Airway epithelial cell (primary cell): ENCODE data around the gene LUC7L3. TPM values are rescaled to one million over a fixed set of nuclear protein-coding genes. Genes with fewer than 3 reads are reported as not detected.

ENCODE experiments used
- total RNA-seq: library from RNA; depleted of rRNA; stranded (reverse); fragments of >200 nt; gene quantifications from 2 replicates; pipeline ENCODE4 v1.2.3, GENCODE V29; 2015

The LUC7L3 gene, protein sequence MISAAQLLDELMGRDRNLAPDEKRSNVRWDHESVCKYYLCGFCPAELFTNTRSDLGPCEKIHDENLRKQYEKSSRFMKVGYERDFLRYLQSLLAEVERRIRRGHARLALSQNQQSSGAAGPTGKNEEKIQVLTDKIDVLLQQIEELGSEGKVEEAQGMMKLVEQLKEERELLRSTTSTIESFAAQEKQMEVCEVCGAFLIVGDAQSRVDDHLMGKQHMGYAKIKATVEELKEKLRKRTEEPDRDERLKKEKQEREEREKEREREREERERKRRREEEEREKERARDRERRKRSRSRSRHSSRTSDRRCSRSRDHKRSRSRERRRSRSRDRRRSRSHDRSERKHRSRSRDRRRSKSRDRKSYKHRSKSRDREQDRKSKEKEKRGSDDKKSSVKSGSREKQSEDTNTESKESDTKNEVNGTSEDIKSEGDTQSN
- total RNA-seq: 22.3 and 26.0 TPM in 2 replicates

DNA sequence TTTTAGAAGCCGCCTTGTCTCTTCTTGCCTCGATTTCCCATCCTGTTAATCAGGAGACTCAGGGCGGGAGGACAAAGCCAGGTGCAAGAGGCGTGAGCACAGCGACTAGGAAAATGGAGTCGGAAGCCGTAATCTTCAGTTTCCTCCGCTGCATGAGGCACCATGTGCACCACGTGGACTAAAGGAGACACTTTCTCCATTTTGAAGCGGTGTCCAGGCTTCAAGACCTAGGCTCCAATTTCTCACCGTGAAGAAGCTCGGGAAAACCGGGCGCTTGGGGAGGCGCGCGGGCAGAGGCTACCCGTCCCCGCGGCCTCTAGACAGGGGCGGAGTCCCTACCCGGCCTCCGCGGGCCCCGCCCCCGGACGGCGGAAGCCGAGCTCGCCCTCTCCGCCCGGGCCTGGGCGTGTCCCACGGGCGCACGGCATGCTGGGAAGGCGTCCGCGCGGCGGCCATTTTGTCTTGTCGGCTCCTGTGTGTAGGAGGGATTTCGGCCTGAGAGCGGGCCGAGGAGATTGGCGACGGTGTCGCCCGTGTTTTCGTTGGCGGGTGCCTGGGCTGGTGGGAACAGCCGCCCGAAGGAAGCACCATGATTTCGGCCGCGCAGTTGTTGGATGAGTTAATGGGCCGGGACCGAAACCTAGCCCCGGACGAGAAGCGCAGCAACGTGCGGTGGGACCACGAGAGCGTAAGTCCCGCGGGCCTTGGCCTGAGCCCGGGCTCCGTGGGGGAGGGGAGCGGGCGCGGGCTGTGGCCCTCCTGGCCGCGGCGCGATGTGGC is at the start of gene LUC7L3:
Gene LUC7L3 (plus strand): TSS at position 460 of the 780 bp plus-strand sequence. CDS start 130 bp downstream, at position 590.

DNA sequence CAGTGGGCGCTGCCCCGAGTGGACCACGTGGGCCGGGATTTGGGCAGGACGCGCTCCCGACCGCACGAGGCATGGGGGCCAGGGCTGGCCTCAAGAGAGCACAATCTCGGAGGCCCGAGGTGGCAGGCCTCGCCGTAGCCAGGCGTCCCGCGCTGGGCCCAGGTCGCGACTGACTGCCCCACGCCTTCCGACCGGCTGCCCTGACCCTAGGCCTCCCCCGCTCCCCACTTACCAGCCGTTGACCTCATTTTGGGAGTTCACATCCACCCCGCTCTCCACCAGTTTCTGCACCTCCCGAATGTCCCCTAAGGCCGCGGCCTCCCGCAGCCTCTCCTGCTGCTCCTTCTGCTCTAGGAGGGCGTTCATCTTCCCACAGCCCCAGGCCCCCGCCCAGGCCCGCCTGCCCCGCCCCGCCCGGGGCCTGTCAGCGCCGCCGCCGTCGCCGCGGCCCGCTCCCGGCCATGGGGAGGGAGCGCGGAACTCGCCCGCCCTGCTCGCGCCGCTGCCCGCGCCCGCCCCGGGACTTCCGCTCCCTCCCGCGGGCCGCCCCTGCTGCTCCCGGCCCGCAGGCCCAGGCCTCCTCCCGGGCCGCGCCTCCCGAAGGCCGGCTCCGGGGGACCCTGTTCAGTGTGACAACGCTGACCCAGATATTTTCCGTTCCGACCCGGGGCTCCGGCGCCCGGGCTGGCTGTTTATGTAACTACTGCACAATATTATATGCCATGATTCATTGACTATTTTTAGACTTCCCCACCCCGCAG is 11.9 kb upstream of the LUC7L3 start, which contains the start of gene ANKRD40:
Gene ANKRD40 (minus strand): TSS at position 626 of the 761 bp plus-strand sequence. CDS start 260 bp downstream, at position 366.

DNA sequence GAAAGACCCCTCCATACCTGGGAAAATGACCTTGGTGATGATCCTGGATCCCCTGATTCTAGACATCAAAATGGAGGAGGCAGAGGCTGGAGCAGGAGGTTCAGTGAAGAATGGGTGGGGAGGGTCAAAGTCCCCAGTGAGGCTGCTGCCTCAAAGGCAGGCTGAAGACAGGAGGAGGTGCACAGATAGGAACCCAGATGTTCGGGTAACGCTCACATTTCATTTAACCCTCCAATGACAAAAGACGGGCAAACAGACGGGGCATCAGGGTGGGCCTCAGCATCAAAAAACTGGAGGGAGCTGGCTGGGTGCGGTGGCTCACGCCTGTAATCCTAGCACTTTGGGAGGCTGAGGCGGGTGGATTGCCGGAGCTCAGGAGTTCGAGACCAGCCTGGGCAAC is 48.0 kb downstream of the LUC7L3 start, which contains the start of gene ANKRD40CL:
Gene ANKRD40CL (minus strand): TSS at position 73 of the 400 bp plus-strand sequence. CDS start 605 bp downstream, outside the sequence.

Other genes starting within 250 kb of the LUC7L3 start
- 12.8 and 15.0 TPM in 2 replicates for gene RSAD1, start 240.7 kb upstream of the LUC7L3 start, total RNA-seq
- gene MYCBPAP, start 211.2 kb upstream of the LUC7L3 start, total RNA-seq: 0.60 TPM in 1 of 2 replicates, not detected in the other
- 30.8 and 61.9 TPM in 2 replicates for gene EPN3, start 186.9 kb upstream of the LUC7L3 start, total RNA-seq
- 34.8 and 35.6 TPM in 2 replicates for gene SPATA20, start 172.4 kb upstream of the LUC7L3 start, total RNA-seq
- 0.05 TPM in 1 of 2 replicates, not detected in the other for gene CACNA1G, start 158.9 kb upstream of the LUC7L3 start, total RNA-seq
- 13.3 and 13.7 TPM in 2 replicates for gene ABCC3, start 84.7 kb upstream of the LUC7L3 start, total RNA-seq
- gene ANKRD40, start 11.7 kb upstream of the LUC7L3 start, total RNA-seq: 18.7 and 19.9 TPM in 2 replicates
- gene ANKRD40CL, start 47.9 kb downstream of the LUC7L3 start, total RNA-seq: not detected in 2 replicates
- gene WFIKKN2, start 116.0 kb downstream of the LUC7L3 start, total RNA-seq: not detected in 2 replicates
- 11.0 and 19.5 TPM in 2 replicates for gene TOB1, start 146.8 kb downstream of the LUC7L3 start, total RNA-seq